K562 (cell line): ENCODE data around the gene APLF. TPM values are rescaled to one million over a fixed set of nuclear protein-coding genes. Genes with fewer than 3 reads are reported as not detected.

Source experiments
- CBX1 ChIP-seq: sonication (generic); IDR thresholded peaks from 2 replicates; pipeline ENCODE4 v1.6.1; 2016; ENCODE audit warnings: antibody characterized with exemption, low read depth, mild to moderate bottlenecking
- CHCHD3 ChIP-seq: fragments of 250-450 bp; sonication (Bioruptor Pico); IDR thresholded peaks from 2 replicates; pipeline ENCODE4 v2.1.2; 2022; ENCODE audit warnings: mild to moderate bottlenecking
- CREB3L1 ChIP-seq: fragments of 450-650 bp; IDR thresholded peaks from 2 replicates; pipeline ENCODE4 v1.6.1; 2014; ENCODE audit warnings: low read depth, mild to moderate bottlenecking, moderate library complexity, borderline replicate concordance
- E4F1 ChIP-seq: fragments of 250-450 bp; sonication (Bioruptor Pico); IDR thresholded peaks from 2 replicates; pipeline ENCODE4 v1.5.0; 2021; ENCODE audit warnings: mild to moderate bottlenecking, borderline replicate concordance
- FOXA3 ChIP-seq, 2 experiments: fragments of 450-650 bp in 1 of 2; sonication (generic) in 1 of 2; formaldehyde crosslinking; IDR thresholded peaks in 1 of 2; conservative IDR thresholded peaks in 1 of 2; 2 replicates each; pipeline versions ENCODE4 v1.4.0 to v1.8.0; 2020 to 2022; ENCODE audit warnings: mild to moderate bottlenecking in 2 of 2, missing genetic modification reagents in 1 of 2
- HIVEP1 ChIP-seq: fragments of 250-450 bp; sonication (Bioruptor Pico); IDR thresholded peaks from 2 replicates; pipeline ENCODE4 v1.4.0; 2020; ENCODE audit warnings: mild to moderate bottlenecking
- HMG20B ChIP-seq: fragments of 250-450 bp; sonication (Bioruptor Pico); IDR thresholded peaks from 2 replicates; pipeline ENCODE4 v1.5.0; 2021; ENCODE audit warnings: mild to moderate bottlenecking
- HNRNPL ChIP-seq: fragments of 200-400 bp; formaldehyde crosslinking; IDR thresholded peaks from 2 replicates; pipeline ENCODE4 v1.6.1; 2017; ENCODE audit warnings: low read depth, mild to moderate bottlenecking, low read length
- JUNB ChIP-seq: fragments of 450-650 bp; formaldehyde crosslinking; conservative IDR thresholded peaks from 2 replicates; pipeline ENCODE4 v1.4.0; 2020; ENCODE audit warnings: mild to moderate bottlenecking
- PML ChIP-seq: IDR thresholded peaks from 2 replicates; pipeline ENCODE4 v1.6.1; 2012; ENCODE audit warnings: low read length, inconsistent platforms
- STAG1 ChIP-seq: sonication (generic); formaldehyde crosslinking; IDR thresholded peaks from 2 replicates; pipeline ENCODE4 v1.5.0; 2020; ENCODE audit warnings: missing genetic modification reagents, borderline replicate concordance
- ZBTB17 ChIP-seq: fragments of 450-650 bp; formaldehyde crosslinking; IDR thresholded peaks from 2 replicates; pipeline ENCODE4 v1.4.0; 2020; ENCODE audit warnings: mild to moderate bottlenecking
- ZNF253 ChIP-seq: fragments of 250-450 bp; sonication (Bioruptor Pico); conservative IDR thresholded peaks from 2 replicates; pipeline ENCODE4 v1.6.1; 2021; ENCODE audit warnings: mild to moderate bottlenecking
- ZNF347 ChIP-seq: fragments of 450-650 bp; formaldehyde crosslinking; IDR thresholded peaks from 2 replicates; pipeline ENCODE4 v1.4.0; 2020; ENCODE audit warnings: low read depth, mild to moderate bottlenecking, moderate library complexity
- ZNF551 ChIP-seq: fragments of 250-450 bp; sonication (Bioruptor Pico); IDR thresholded peaks from 2 replicates; pipeline ENCODE4 v1.5.0; 2021; ENCODE audit warnings: mild to moderate bottlenecking, moderate library complexity
- ZNF561 ChIP-seq: fragments of 450-650 bp; formaldehyde crosslinking; conservative IDR thresholded peaks from 2 replicates; pipeline ENCODE4 v1.4.0; 2020; ENCODE audit warnings: mild to moderate bottlenecking, moderate library complexity
- ZNF586 ChIP-seq: fragments of 450-650 bp; formaldehyde crosslinking; conservative IDR thresholded peaks from 2 replicates; pipeline ENCODE4 v1.4.0; 2020; ENCODE audit warnings: mild to moderate bottlenecking, moderate library complexity
- ZNF764 ChIP-seq: fragments of 250-450 bp; sonication (Bioruptor Pico); IDR thresholded peaks from 2 replicates; pipeline ENCODE4 v1.4.0; 2020; ENCODE audit warnings: low read depth, mild to moderate bottlenecking, moderate library complexity
- ZSCAN29 ChIP-seq: fragments of 450-650 bp; IDR thresholded peaks from 2 replicates; pipeline ENCODE4 v1.6.1; 2017
- polyA plus RNA-seq, 8 experiments: library from polyadenylated mRNA; depleted of rRNA in 4 of 8; stranded (reverse) in 5 of 8; unstranded in 3 of 8; fragments of >200 nt; fragmentation: Nextera tagmentation in 2 of 8; fragmentation: Illumina TruSeq in 1 of 8; extraction: Ambion mirVana in 2 of 8; extraction: Trizol in 1 of 8; gene quantifications; 2 replicates each; pipeline versions ENCODE4 v1.2.1 to v1.2.3, GENCODE V29; 2011 to 2014; ENCODE audit warnings: inconsistent platforms in 1 of 8, missing spikeins in 1 of 8
- total RNA-seq, 7 experiments: library from RNA; depleted of rRNA in 6 of 7; stranded (reverse); fragments of >200 nt in 6 of 7; fragmentation: Illumina TruSeq in 2 of 7; extraction: Trizol in 2 of 7; gene quantifications; 2 replicates each; pipeline versions ENCODE4 v1.2.1 to v1.2.3, GENCODE V29; 2011 to 2021; ENCODE audit warnings: low replicate concordance in 1 of 7
- TF ChIP-seq, protein P1 (sequence below): IDR thresholded peaks from 2 replicates; pipeline ENCODE4 v1.6.1; 2012; ENCODE audit warnings: low read depth, low read length, improper control_type of control experiment, borderline replicate concordance
- TF ChIP-seq, protein P2 (sequence below): fragments of 450-650 bp; formaldehyde crosslinking; IDR thresholded peaks from 2 replicates; pipeline ENCODE4 v1.4.0; 2020; ENCODE audit warnings: mild to moderate bottlenecking, moderate library complexity

APLF gene
- total and polyA plus RNA-seq, 9 of the 15 experiments (the other 6 are each of a cell fraction or from before 2014, with no cell fraction given): 0.07 to 1.1 (median 0.71) TPM

GRCh38 chr2:68438455-68439303, 28.7 kb upstream of the APLF start (continued):
- TF ChIP-seq PML (peak; percentile 96), ZNF347 (CRISPR knock-in tag) (0 out of 2 replicates have a peak, but pooled peaks have one; percentile 47), E4F1 (CRISPR knock-in tag) (peak; percentile 86), JUNB (CRISPR knock-in tag) (0 out of 2 replicates have a peak, but pooled peaks have one; percentile 24), ZNF561 (peak; percentile 95), ZNF586 (CRISPR knock-in tag) (peak; percentile 95), FOXA3 (CRISPR knock-in tag; conservative IDR thresholded peaks at IDR 0.05 in 1 of 2, IDR thresholded peaks at IDR 0.05 in 1 of 2) (peak in 1 of 2 experiments; percentile 61; a peak in 2 of 4 replicates), CHCHD3 (CRISPR knock-in tag) (peak; percentile 96), ZBTB17 (CRISPR knock-in tag) (peak; percentile 95), ZNF253 (peak; percentile 92), ZNF551 (0 out of 2 replicates have a peak, but pooled peaks have one; percentile 32), ZNF764 (CRISPR knock-in tag) (0 out of 2 replicates have a peak, but pooled peaks have one; percentile 55), HNRNPL (no peak), HMG20B (CRISPR knock-in tag) (peak; percentile 95), STAG1 (CRISPR knock-in tag) (no peak), CREB3L1 (no peak), HIVEP1 (CRISPR knock-in tag) (peak; percentile 85; the same call in 1 of the 2 replicates), ZSCAN29 (no peak), CBX1 (peak; percentile 82; the same call in 1 of the 2 replicates)
- TF ChIP-seq, protein P1, sequence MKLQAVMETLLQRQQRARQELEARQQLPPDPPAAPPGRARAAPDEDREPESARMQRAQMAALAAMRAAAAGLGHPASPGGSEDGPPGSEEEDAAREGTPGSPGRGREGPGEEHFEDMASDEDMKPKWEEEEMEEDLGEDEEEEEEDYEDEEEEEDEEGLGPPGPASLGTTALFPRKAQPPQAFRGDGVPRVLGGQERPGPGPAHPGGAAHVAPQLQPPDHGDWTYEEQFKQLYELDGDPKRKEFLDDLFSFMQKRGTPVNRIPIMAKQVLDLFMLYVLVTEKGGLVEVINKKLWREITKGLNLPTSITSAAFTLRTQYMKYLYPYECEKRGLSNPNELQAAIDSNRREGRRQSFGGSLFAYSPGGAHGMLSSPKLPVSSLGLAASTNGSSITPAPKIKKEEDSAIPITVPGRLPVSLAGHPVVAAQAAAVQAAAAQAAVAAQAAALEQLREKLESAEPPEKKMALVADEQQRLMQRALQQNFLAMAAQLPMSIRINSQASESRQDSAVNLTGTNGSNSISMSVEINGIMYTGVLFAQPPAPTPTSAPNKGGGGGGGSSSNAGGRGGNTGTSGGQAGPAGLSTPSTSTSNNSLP: no peak
- TF ChIP-seq, protein P2, sequence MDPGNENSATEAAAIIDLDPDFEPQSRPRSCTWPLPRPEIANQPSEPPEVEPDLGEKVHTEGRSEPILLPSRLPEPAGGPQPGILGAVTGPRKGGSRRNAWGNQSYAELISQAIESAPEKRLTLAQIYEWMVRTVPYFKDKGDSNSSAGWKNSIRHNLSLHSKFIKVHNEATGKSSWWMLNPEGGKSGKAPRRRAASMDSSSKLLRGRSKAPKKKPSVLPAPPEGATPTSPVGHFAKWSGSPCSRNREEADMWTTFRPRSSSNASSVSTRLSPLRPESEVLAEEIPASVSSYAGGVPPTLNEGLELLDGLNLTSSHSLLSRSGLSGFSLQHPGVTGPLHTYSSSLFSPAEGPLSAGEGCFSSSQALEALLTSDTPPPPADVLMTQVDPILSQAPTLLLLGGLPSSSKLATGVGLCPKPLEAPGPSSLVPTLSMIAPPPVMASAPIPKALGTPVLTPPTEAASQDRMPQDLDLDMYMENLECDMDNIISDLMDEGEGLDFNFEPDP (CRISPR knock-in tag): peak; percentile 96
